CD4-positive, alpha-beta T cell (primary cell): ENCODE results near the gene C7. TPM values are rescaled to one million over a fixed set of nuclear protein-coding genes. Genes with fewer than 3 reads are reported as not detected.

Source experiments
- ATAC-seq: fragments of 200-7000 bp; cut with Tn5 transposase; one replicate; pipeline ENCODE4 v1.10.0; 2022; ENCODE audit warnings: mild to moderate bottlenecking; ENCODE audit not compliant: poor library complexity
- CTCF ChIA-PET: fragments of 350-600 bp; sonication (Branson Sonifier 250); formaldehyde crosslinking; loops from one replicate; lab custom pipeline; 2021; ENCODE audit warnings: antibody characterized with exemption, inconsistent platforms; lab: Charles Lee
- POLR2A ChIA-PET: fragments of 350-600 bp; sonication (Branson Sonifier 250); formaldehyde crosslinking; loops from one replicate; lab custom pipeline; 2021; ENCODE audit warnings: antibody characterized with exemption, inconsistent platforms; lab: Charles Lee
- DNase-seq, 14 experiments: peaks; one replicate each; pipeline ENCODE4 v3.0.0-alpha.2; 2013 to 2020; ENCODE audit warnings: mixed read lengths in 2 of 14
- H3K27ac ChIP-seq, 2 donors: one replicate each; pipeline versions ENCODE4 v1.5.1 to v1.7.0; 2013; ENCODE audit warnings: low read length in 2 of 2, low read depth in 1 of 2, mild to moderate bottlenecking in 1 of 2
- H3K27me3 ChIP-seq, 2 experiments: 1 replicate in 1 of 2; 2 replicates in 1 of 2; pipeline versions ENCODE4 v1.6.1 to v1.7.0; 2013; ENCODE audit warnings: low read length in 2 of 2, control low read depth in 1 of 2, mild to moderate bottlenecking in 1 of 2, moderate library complexity in 1 of 2; ENCODE audit not compliant: insufficient read depth in 2 of 2, control insufficient read depth in 1 of 2
- H3K36me3 ChIP-seq: one replicate; pipeline ENCODE4 v1.6.1; 2013; ENCODE audit warnings: low read length, control low read depth; ENCODE audit not compliant: insufficient read depth
- H3K4me1 ChIP-seq: one replicate; pipeline ENCODE4 v1.6.1; 2013; ENCODE audit warnings: low read length, control low read depth; ENCODE audit not compliant: insufficient read depth
- H3K4me3 ChIP-seq: one replicate; pipeline ENCODE4 v1.5.1; 2013; ENCODE audit warnings: mild to moderate bottlenecking, low read length, moderate library complexity
- H3K9me3 ChIP-seq, 2 experiments: 1 replicate in 1 of 2; 2 replicates in 1 of 2; pipeline versions ENCODE4 v1.6.1 to v1.7.0; 2013; ENCODE audit warnings: low read length in 2 of 2, mild to moderate bottlenecking in 2 of 2, control low read depth in 1 of 2, moderate library complexity in 1 of 2; ENCODE audit not compliant: control insufficient read depth in 1 of 2, insufficient read depth in 1 of 2
- H3K27ac Mint-ChIP-seq: one replicate; pipeline ENCODE4 v1.8.0; 2020; ENCODE audit warnings: mixed read lengths
- H3K27me3 Mint-ChIP-seq: one replicate; pipeline ENCODE4 v1.8.0; 2021; ENCODE audit warnings: mixed read lengths
- H3K36me3 Mint-ChIP-seq: one replicate; pipeline ENCODE4 v1.8.0; 2021; ENCODE audit warnings: low read depth, mixed read lengths
- H3K4me1 Mint-ChIP-seq: one replicate; pipeline ENCODE4 v1.8.0; 2021; ENCODE audit warnings: low read depth, mixed read lengths
- H3K4me3 Mint-ChIP-seq: one replicate; pipeline ENCODE4 v1.8.0; 2020; ENCODE audit warnings: mild to moderate bottlenecking, mixed read lengths
- H3K9me3 Mint-ChIP-seq: one replicate; pipeline ENCODE4 v1.8.0; 2020; ENCODE audit warnings: mixed read lengths
- intact Hi-C, 2 experiments: fragments of 100-400 bp; cut with DNase I in 1 of 2; cut with micrococcal nuclease in 1 of 2; formaldehyde crosslinking; loops; one replicate each; pipeline versions ENCODE4 v1.15.1 to v1.9.0; 2023 to 2025; cut with DNase I, micrococcal nuclease
- total RNA-seq, 174 experiments: library from RNA in 2 of 174; stranded (reverse) in 2 of 174; gene quantifications; one replicate each; pipeline ENCODE4 v1.2.3 and lab custom pipeline; 2021 to 2026
- TF ChIP-seq, protein P1 (sequence below): fragments of 200-600 bp; IDR thresholded peaks from one replicate; pipeline ENCODE4 v1.8.0; 2022; ENCODE audit warnings: antibody characterized with exemption, mild to moderate bottlenecking

C7 gene
- total RNA-seq, 2 experiments from 2014 or later, result not detected

DNA sequence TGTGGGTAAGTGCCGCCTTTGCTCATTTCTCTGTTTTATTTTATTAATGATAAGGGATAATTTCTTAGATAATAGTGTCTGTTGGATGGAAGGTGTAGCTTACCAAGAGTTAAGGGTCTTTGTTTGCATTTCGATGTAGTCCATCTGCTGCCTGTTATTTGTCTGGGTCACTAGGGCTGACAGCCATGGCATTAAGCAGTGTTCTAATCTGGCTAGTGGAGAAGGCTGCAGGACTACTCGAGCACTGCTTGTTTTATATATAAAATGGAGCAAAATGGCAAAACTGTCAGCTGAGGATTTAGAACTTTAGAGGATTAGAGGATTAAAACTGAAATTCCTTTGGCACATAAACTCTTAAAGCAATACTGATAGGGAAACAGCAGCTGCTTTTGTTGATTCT, 67.5 kb downstream of the C7 start:
- Histone ChIP-seq H3K27ac (no peak overlapping the region), H3K4me3 (no peak overlapping the region), H3K4me1 (no peaks in the 10 kb centered on the region), H3K36me3 (no peaks in the 10 kb centered on the region), H3K9me3 (no peaks in the 10 kb centered on the region), H3K27me3 (no peaks in the 10 kb centered on the region)
- Mint-ChIP-seq H3K27me3 (peaks cover 33% of the 10 kb centered on the region), H3K27ac (no peak overlapping the region), H3K36me3 (no peaks in the 10 kb centered on the region), H3K9me3 (no peaks in the 10 kb centered on the region), H3K4me3 (no peak overlapping the region), H3K4me1 (no peaks in the 10 kb centered on the region)
- no peak for DNase-seq
- CTCF ChIA-PET, result no interaction called here
- intact Hi-C loops, result no loop called here
- POLR2A ChIA-PET, result no interaction called here
- TF ChIP-seq, protein P1, sequence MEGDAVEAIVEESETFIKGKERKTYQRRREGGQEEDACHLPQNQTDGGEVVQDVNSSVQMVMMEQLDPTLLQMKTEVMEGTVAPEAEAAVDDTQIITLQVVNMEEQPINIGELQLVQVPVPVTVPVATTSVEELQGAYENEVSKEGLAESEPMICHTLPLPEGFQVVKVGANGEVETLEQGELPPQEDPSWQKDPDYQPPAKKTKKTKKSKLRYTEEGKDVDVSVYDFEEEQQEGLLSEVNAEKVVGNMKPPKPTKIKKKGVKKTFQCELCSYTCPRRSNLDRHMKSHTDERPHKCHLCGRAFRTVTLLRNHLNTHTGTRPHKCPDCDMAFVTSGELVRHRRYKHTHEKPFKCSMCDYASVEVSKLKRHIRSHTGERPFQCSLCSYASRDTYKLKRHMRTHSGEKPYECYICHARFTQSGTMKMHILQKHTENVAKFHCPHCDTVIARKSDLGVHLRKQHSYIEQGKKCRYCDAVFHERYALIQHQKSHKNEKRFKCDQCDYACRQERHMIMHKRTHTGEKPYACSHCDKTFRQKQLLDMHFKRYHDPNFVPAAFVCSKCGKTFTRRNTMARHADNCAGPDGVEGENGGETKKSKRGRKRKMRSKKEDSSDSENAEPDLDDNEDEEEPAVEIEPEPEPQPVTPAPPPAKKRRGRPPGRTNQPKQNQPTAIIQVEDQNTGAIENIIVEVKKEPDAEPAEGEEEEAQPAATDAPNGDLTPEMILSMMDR, result no peak
- ATAC-seq, result no peak

DNA sequence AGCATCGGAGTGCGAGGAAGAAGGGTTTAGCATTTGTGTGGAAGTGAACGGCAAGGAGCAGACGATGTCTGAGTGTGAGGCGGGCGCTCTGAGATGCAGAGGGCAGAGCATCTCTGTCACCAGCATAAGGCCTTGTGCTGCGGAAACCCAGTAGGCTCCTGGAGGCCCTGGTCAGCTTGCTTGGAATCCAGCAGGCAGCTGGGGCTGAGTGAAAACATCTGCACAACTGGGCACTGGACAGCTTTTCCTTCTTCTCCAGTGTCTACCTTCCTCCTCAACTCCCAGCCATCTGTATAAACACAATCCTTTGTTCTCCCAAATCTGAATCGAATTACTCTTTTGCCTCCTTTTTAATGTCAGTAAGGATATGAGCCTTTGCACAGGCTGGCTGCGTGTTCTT, 72.1 kb downstream of the C7 start:
- CTCF ChIA-PET, result interaction anchor here (1.1 kb wide), 1 partner anchor 11 kb away, joined by 3 read pairs; no protein-coding TSS in a partner anchor

DNA sequence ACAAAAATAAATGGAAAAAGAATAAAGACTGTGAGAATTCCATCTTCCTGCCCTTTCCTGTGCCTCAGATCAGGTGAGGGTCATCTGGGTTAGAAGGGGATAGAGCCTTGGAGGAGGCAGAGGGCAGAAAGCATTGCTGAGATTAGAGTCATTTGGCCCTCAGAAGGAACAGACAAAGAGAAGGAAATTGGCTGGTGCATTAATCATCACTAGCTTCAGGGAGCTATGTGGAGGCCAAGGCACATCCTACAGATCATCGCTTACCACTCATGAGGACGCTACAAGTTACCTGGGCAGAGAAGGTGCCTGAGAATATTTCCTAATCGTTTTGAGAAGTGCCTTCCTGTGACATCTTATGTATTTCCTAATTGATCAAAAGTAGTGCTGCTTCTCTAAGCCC, 74.5 kb downstream of the C7 start:
- H3K27me3 ChIP-seq, result no peaks in the 10 kb centered on the region
- H3K4me1 ChIP-seq, result no peaks in the 10 kb centered on the region
- H3K4me3 ChIP-seq, result no peak overlapping the region
- ChIA-PET POLR2A (no interaction called here), CTCF (no interaction called here)
- intact Hi-C loops, result no loop called here
- Mint-ChIP-seq H3K4me1 (no peaks in the 10 kb centered on the region), H3K27me3 (peaks cover 26% of the 10 kb centered on the region), H3K4me3 (no peak overlapping the region), H3K36me3 (no peaks in the 10 kb centered on the region), H3K9me3 (peaks cover 3% of the 10 kb centered on the region), H3K27ac (no peak overlapping the region)
- TF ChIP-seq, protein P1, result no peak
- H3K9me3 ChIP-seq, result no peaks in the 10 kb centered on the region
- no peaks in the 10 kb centered on the region for H3K36me3 ChIP-seq
- no peak overlapping the region for H3K27ac ChIP-seq
- no peak for ATAC-seq
- no peak for DNase-seq

More for the DNA sequence above, 72.1 kb downstream of the C7 start:
- ATAC-seq (no peak), DNase-seq (no peak)
- Mint-ChIP-seq H3K27ac (no peak overlapping the region), H3K27me3 (peaks cover 35% of the 10 kb centered on the region), H3K9me3 (no peaks in the 10 kb centered on the region), H3K36me3 (no peaks in the 10 kb centered on the region), H3K4me1 (no peaks in the 10 kb centered on the region), H3K4me3 (no peak overlapping the region)
- POLR2A ChIA-PET, result no interaction called here
- H3K4me3 ChIP-seq, result no peak overlapping the region
- TF ChIP-seq, protein P1, result no peak
- H3K27me3 ChIP-seq, result no peaks in the 10 kb centered on the region
- intact Hi-C loops, result no loop called here
- no peak overlapping the region for H3K27ac ChIP-seq
- no peaks in the 10 kb centered on the region for H3K9me3 ChIP-seq
- H3K4me1 ChIP-seq, result no peaks in the 10 kb centered on the region
- H3K36me3 ChIP-seq, result no peaks in the 10 kb centered on the region
